ENCODE data around the gene KRT27. TPM values are rescaled to one million over a fixed set of nuclear protein-coding genes. Genes with fewer than 3 reads are reported as not detected.

The KRT27 gene
- total and polyA plus RNA-seq, 10 of the 15 experiments (the other 5 are each of a cell fraction or from before 2014, with no cell fraction given): not detected

GRCh38 chr17:40755231-40755630 is 27.1 kb downstream of the KRT27 start, which contains the start of gene KRT25 (continued):
- TF ChIP-seq BCL3 (IDR thresholded peaks at IDR 0.05; ENCODE audit: borderline replicate concordance, insufficient read depth, low read depth, low read length, poor library complexity, severe bottlenecking): no peak
- TF ChIP-seq YY1 (IDR thresholded peaks at IDR 0.05; ENCODE audit: low read depth, low read length): no peak
- no peak for TF ChIP-seq IKZF2 (IDR thresholded peaks at IDR 0.05)
- no peak for TF ChIP-seq PML (IDR thresholded peaks at IDR 0.05; ENCODE audit: low read length)
- no peak for TF ChIP-seq USF1 (IDR thresholded peaks at IDR 0.05; ENCODE audit: borderline replicate concordance, extremely low read length, insufficient read depth, low read depth, low read length)
- TF ChIP-seq DPF2 (IDR thresholded peaks at IDR 0.05): no peak
- no peak for TF ChIP-seq IRF3 (IDR thresholded peaks at IDR 0.05)
- TF ChIP-seq NRF1 (conservative IDR thresholded peaks at IDR 0.05; ENCODE audit: low read depth, low read length): no peak
- no peak for TF ChIP-seq KAT2A (conservative IDR thresholded peaks at IDR 0.05; ENCODE audit: control insufficient read depth, low read depth, low read length)

- no peaks in the 10 kb centered on the region for H3K27me3 ChIP-seq (replicated peaks in 1 of 2; ENCODE audit: control insufficient read depth in 2 of 2, insufficient read depth in 2 of 2, low read length in 1 of 2)
- FAIRE-seq (no peak), ATAC-seq (peak; percentile 61), DNase-seq (ENCODE audit: low read depth, low spot score) (no peak)
- no TSS peak for BruUV-seq (replicated peaks)
- 35% methylated on average over 3 of the region's 3 CpGs for WGBS (ENCODE audit: insufficient coverage, insufficient replicate concordance, low lambda C conversion rate, missing lambda C conversion rate)
- H2AFZ ChIP-seq (ENCODE audit: control insufficient read depth, low read depth, low read length): no peak overlapping the region
- POLR2A ChIA-PET: no interaction called here
- no peaks in the 10 kb centered on the region; the same call in 2 of the 3 replicates for H3K9me3 ChIP-seq (replicated peaks; ENCODE audit: control insufficient read depth, insufficient read depth, low read length)
- no peak overlapping the region for H3K4me2 ChIP-seq (ENCODE audit: control insufficient read depth, insufficient read depth)
- in situ Hi-C loops (cut with MboI): no loop called here
- H4K20me1 ChIP-seq (ENCODE audit: control insufficient read depth, insufficient read depth): no peaks in the 10 kb centered on the region
- CTCF ChIA-PET: interaction anchor here (0.6 to 2.1 kb wide), 3 partner anchors 8 to 14 kb away, joined by 3 to 5 read pairs (median 3); no protein-coding TSS in a partner anchor
- no peaks in the 10 kb centered on the region for H3K36me3 ChIP-seq (ENCODE audit: control insufficient read depth in 2 of 2, insufficient read depth in 2 of 2, low read length in 1 of 2)
- no peak overlapping the region for H3K27ac ChIP-seq (ENCODE audit: control insufficient read depth, insufficient read depth)
- no peak overlapping the region for H3K4me3 ChIP-seq
- intact Hi-C loops (cut with micrococcal nuclease; ENCODE audit: unreplicated experiment): no loop called here
- no peaks in the 10 kb centered on the region for H3K79me2 ChIP-seq (ENCODE audit: control insufficient read depth, insufficient read depth, low read length)
- no peak overlapping the region for H3K9ac ChIP-seq (ENCODE audit: control insufficient read depth, insufficient read depth, low read length)
- SMC1A ChIA-PET (ENCODE audit: uncharacterized antibody, unreplicated experiment): interaction anchor here (0.8 kb wide), 1 partner anchor 13 kb away, joined by 3 read pairs; no protein-coding TSS in a partner anchor
- no peaks in the 10 kb centered on the region for H3K4me1 ChIP-seq (ENCODE audit: control insufficient read depth, insufficient read depth, low read length)
- RAD21 ChIA-PET (ENCODE audit: unreplicated experiment): no interaction called here
- no peak for TF ChIP-seq NFXL1 (IDR thresholded peaks at IDR 0.05; ENCODE audit: borderline replicate concordance)
- TF ChIP-seq USF2 (IDR thresholded peaks at IDR 0.05; ENCODE audit: borderline replicate concordance, low read depth, low read length): no peak
- TF ChIP-seq ZNF687 (IDR thresholded peaks at IDR 0.05): no peak
- no peak for TF ChIP-seq TAF1 (IDR thresholded peaks at IDR 0.05; ENCODE audit: borderline replicate concordance, low read depth, low read length)
- TF ChIP-seq EP300 (IDR thresholded peaks at IDR 0.05; ENCODE audit: borderline replicate concordance in 1 of 2, control insufficient read depth in 1 of 2, low read depth in 2 of 2, low read length in 2 of 2): no peak
- no peak for TF ChIP-seq MTA2 (IDR thresholded peaks at IDR 0.05; ENCODE audit: low read depth)
Measured at GRCh38 chr17:40753804-40754203, 28.5 kb downstream of the KRT27 start.

All from GM12878 (cell line).